Measurements from ENCODE around the gene LIX1L. TPM values are rescaled to one million over a fixed set of nuclear protein-coding genes. Genes with fewer than 3 reads are reported as not detected.

The LIX1L gene
- total RNA-seq, 6 experiments from 2014 or later, result 10.6 to 11.9 (median 11.0) TPM

GRCh38 chr1:145991735-145992412, 34.1 kb upstream of the LIX1L start:
- Histone ChIP-seq H3K9me3 (no peaks in the 10 kb centered on the region), H3K4me1 (peaks cover 0 to 35% (median 12%) of the 10 kb centered on the region in 4 donors), H3K4me3 (peak overlapping the region in 1 of 3 donors; percentile 91), H3K27me3 (no peaks in the 10 kb centered on the region), H3K27ac (peak overlapping the region in 2 of 3 donors; percentile 2 to 88), H3K36me3 (peaks cover 0 to 31% (median 24%) of the 10 kb centered on the region in 4 donors)
- intact Hi-C loops (cut with DNase I), result no loop called here
- ATAC-seq (peak in 1 of 4 donors; percentile 6), DNase-seq (no peak)
- WGBS (ENCODE audit: insufficient coverage, low coverage, low lambda C conversion rate, missing lambda C conversion rate), result 31% methylated on average over 9 of the region's 10 CpGs
- TF ChIP-seq POLR2A (IDR thresholded peaks at IDR 0.05) (peak; percentile 84), CTCF (IDR thresholded peaks at IDR 0.05) (no peak)

GRCh38 chr1:145990249-145990855, 32.5 kb upstream of the LIX1L start:
- Histone ChIP-seq H3K36me3 (peaks cover 0 to 29% (median 23%) of the 10 kb centered on the region in 4 donors), H3K27ac (peak overlapping the region in 1 of 3 donors; percentile 37), H3K27me3 (no peaks in the 10 kb centered on the region), H3K9me3 (no peaks in the 10 kb centered on the region), H3K4me3 (no peak overlapping the region), H3K4me1 (peaks cover 0 to 50% (median 19%) of the 10 kb centered on the region in 4 donors)
- TF ChIP-seq POLR2A (IDR thresholded peaks at IDR 0.05) (no peak), CTCF (IDR thresholded peaks at IDR 0.05) (no peak)
- ATAC-seq (peak in 2 of 4 donors; percentile 19 to 31), DNase-seq (peak in 1 of 3 donors; percentile 41)
- intact Hi-C loops (cut with DNase I), result no loop called here
- WGBS (ENCODE audit: insufficient coverage, low coverage, low lambda C conversion rate, missing lambda C conversion rate), result 64% methylated on average over 7 of the region's 7 CpGs

GRCh38 chr1:145988773-145989172, 31.0 kb upstream of the LIX1L start:
- 45% methylated on average over 5 of the region's 5 CpGs for WGBS (ENCODE audit: insufficient coverage, low coverage, low lambda C conversion rate, missing lambda C conversion rate)
- Histone ChIP-seq H3K27me3 (no peaks in the 10 kb centered on the region), H3K4me3 (no peak overlapping the region), H3K9me3 (no peaks in the 10 kb centered on the region), H3K27ac (no peak overlapping the region), H3K36me3 (peaks cover 0 to 13% (median 8%) of the 10 kb centered on the region in 4 donors), H3K4me1 (peaks cover 0 to 45% (median 19%) of the 10 kb centered on the region in 4 donors)
- DNase-seq (no peak), ATAC-seq (no peak)
- no peak for TF ChIP-seq CTCF (IDR thresholded peaks at IDR 0.05)
- no peak for TF ChIP-seq POLR2A (IDR thresholded peaks at IDR 0.05)
- intact Hi-C loops (cut with DNase I), result no loop called here

- intact Hi-C loops (cut with DNase I), result no loop called here
- no peak overlapping the region for H3K27ac ChIP-seq
- TF ChIP-seq POLR2A (IDR thresholded peaks at IDR 0.05), result no peak
- TF ChIP-seq CTCF (IDR thresholded peaks at IDR 0.05), result no peak
- no peaks in the 10 kb centered on the region for H3K9me3 ChIP-seq
- no peaks in the 10 kb centered on the region for H3K27me3 ChIP-seq
- peaks cover 0 to 4% (median 1%) of the 10 kb centered on the region in 4 donors for H3K36me3 ChIP-seq
- DNase-seq (no peak), ATAC-seq (no peak)
- peaks cover 0 to 45% (median 15%) of the 10 kb centered on the region in 4 donors for H3K4me1 ChIP-seq
- no peak overlapping the region for H3K4me3 ChIP-seq
- WGBS (ENCODE audit: insufficient coverage, low coverage, low lambda C conversion rate, missing lambda C conversion rate), result 86% methylated on average over 1 of the region's 1 CpG
These were observed 30.1 kb upstream of the LIX1L start for GRCh38 chr1:145987926-145988325.

Data from right lobe of liver (tissue), 6 donors.